ENCODE measurements around the gene REN.

DNA sequence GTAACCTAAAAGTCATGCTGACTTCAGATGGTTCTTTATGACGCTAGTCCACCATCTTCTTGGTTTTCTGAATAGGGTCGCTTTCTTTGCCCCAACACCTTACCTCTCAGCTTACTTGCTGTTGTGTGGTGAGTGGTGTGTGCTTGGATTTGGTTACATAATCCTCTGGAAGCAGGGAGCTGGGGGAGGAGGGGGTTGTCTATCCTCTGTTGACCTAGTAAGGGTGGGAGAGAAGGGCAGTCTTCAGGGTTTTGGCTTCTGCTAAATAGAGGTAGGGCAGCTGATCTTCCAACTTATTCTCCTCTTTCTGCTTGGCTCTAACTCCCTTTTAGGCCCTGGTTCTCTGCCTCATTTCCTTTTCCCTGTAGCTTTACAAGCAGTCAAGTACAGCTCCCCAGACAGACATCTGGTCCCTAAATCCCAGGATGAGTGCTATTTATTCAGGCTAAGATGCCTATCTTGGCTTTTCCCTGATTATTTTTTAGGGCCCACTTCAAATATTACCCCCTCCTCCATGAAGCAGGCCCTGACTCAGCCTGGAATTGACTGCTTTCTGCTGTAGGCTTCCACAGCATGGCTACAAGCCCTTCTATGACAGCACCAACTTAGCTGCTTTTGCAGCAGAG is 6.4 kb upstream of the REN start:
- TF ChIP-seq, protein P1, sequence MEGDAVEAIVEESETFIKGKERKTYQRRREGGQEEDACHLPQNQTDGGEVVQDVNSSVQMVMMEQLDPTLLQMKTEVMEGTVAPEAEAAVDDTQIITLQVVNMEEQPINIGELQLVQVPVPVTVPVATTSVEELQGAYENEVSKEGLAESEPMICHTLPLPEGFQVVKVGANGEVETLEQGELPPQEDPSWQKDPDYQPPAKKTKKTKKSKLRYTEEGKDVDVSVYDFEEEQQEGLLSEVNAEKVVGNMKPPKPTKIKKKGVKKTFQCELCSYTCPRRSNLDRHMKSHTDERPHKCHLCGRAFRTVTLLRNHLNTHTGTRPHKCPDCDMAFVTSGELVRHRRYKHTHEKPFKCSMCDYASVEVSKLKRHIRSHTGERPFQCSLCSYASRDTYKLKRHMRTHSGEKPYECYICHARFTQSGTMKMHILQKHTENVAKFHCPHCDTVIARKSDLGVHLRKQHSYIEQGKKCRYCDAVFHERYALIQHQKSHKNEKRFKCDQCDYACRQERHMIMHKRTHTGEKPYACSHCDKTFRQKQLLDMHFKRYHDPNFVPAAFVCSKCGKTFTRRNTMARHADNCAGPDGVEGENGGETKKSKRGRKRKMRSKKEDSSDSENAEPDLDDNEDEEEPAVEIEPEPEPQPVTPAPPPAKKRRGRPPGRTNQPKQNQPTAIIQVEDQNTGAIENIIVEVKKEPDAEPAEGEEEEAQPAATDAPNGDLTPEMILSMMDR (conservative IDR thresholded peaks at IDR 0.05 in 1 of 2, IDR thresholded peaks at IDR 0.05 in 1 of 2; ENCODE audit: extremely low read depth in 1 of 2, insufficient read depth in 1 of 2, low read depth in 1 of 2, low read length in 2 of 2) = no peak
- no peak for TF ChIP-seq EZH2 (IDR thresholded peaks at IDR 0.05; ENCODE audit: borderline replicate concordance, low read length)

Data from mammary epithelial cell (primary cell).